Lower lobe of right lung (tissue), 2 donors: ENCODE results near the gene IBTK. TPM values are rescaled to one million over a fixed set of nuclear protein-coding genes. Genes with fewer than 3 reads are reported as not detected.
"Not testable (repeated sequence)": the region's sequence is repeated elsewhere in the genome, so short reads cannot be mapped to it uniquely, and the experiment has no call there.

Source experiments
- ATAC-seq, 2 donors: fragments of 200-7000 bp; cut with Tn5 transposase; one replicate each; pipeline ENCODE4 v1.9.1; 2020 to 2022; ENCODE audit warnings: mild to moderate bottlenecking in 2 of 2, moderate library complexity in 2 of 2
- DNase-seq: peaks from one replicate; pipeline ENCODE4 v3.0.0-alpha.2; 2020
- H3K27ac ChIP-seq: fragments of 200-600 bp; one replicate; pipeline ENCODE4 v1.8.0; 2022
- H3K27me3 ChIP-seq: fragments of 200-600 bp; one replicate; pipeline ENCODE4 v1.8.0; 2022; ENCODE audit warnings: low read depth
- H3K36me3 ChIP-seq: fragments of 200-600 bp; one replicate; pipeline ENCODE4 v1.8.0; 2022; ENCODE audit warnings: mild to moderate bottlenecking
- H3K4me1 ChIP-seq: fragments of 200-600 bp; one replicate; pipeline ENCODE4 v1.8.0; 2022
- H3K4me3 ChIP-seq: fragments of 200-600 bp; one replicate; pipeline ENCODE4 v1.8.0; 2022; ENCODE audit warnings: mild to moderate bottlenecking
- H3K9me3 ChIP-seq: fragments of 200-600 bp; one replicate; pipeline ENCODE4 v1.8.0; 2022
- intact Hi-C: fragments of 100-400 bp; cut with DNase I; formaldehyde crosslinking; loops from one replicate; pipeline ENCODE4 v1.11.0; 2022
- total RNA-seq: library from RNA; stranded (reverse); fragmentation: NEBNext Ultra II Directional; extraction: Animal tissue kit (Norgen Biotek cat#: 25700); gene quantifications from one replicate; pipeline ENCODE4 v1.2.1, GENCODE V29; 2021
- TF ChIP-seq, protein P1 (sequence below): fragments of 200-600 bp; IDR thresholded peaks from one replicate; pipeline ENCODE4 v1.8.0; 2022; ENCODE audit warnings: antibody characterized with exemption, mild to moderate bottlenecking
- donor health status: DM: no; HTN: yes; CAD: no; lungs with severe emphysema.

Gene IBTK
- total RNA-seq, 1 donor from 2014 or later, result 27.4 TPM

DNA sequence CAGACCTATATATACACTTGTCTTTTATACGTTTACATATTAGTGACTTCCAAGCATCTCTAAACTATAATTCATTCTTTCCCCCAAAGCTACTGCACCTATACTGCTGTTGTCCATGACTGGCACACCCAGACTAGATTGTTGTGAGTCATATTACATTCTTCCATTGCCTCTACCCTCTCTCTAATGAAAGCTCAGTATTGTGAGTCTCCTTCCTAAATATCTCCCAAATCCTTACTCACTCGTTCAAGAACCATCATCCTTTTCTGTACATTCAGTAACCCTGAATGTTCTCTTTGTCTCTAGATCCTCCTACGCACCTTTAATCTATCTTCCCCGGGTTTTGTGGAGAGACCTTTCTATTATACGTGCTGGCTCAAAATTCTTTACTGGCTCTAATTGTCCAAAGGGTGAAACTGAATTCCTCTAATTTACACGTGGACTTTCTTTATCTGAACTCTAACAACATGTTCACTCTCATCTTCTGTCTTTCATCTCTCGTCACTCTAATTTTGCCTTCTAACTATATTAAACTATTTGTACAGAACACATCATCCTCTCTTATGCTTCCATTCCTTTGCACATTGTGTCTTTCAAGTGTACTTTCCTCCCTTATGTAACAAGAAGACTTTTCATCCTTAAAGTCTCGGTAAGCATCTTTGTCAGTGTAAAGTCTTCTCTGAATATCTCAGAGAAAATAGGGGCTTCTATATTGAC, 109.3 kb downstream of the IBTK start:
- Histone ChIP-seq H3K4me3 (no peak overlapping the region), H3K36me3 (no peaks in the 10 kb centered on the region), H3K9me3 (no peaks in the 10 kb centered on the region), H3K4me1 (no peaks in the 10 kb centered on the region), H3K27ac (no peak overlapping the region), H3K27me3 (no peaks in the 10 kb centered on the region)
- DNase-seq (no peak), ATAC-seq (no peak)
- TF ChIP-seq, protein P1, sequence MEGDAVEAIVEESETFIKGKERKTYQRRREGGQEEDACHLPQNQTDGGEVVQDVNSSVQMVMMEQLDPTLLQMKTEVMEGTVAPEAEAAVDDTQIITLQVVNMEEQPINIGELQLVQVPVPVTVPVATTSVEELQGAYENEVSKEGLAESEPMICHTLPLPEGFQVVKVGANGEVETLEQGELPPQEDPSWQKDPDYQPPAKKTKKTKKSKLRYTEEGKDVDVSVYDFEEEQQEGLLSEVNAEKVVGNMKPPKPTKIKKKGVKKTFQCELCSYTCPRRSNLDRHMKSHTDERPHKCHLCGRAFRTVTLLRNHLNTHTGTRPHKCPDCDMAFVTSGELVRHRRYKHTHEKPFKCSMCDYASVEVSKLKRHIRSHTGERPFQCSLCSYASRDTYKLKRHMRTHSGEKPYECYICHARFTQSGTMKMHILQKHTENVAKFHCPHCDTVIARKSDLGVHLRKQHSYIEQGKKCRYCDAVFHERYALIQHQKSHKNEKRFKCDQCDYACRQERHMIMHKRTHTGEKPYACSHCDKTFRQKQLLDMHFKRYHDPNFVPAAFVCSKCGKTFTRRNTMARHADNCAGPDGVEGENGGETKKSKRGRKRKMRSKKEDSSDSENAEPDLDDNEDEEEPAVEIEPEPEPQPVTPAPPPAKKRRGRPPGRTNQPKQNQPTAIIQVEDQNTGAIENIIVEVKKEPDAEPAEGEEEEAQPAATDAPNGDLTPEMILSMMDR, result no peak
- intact Hi-C loops, result no loop called here

DNA sequence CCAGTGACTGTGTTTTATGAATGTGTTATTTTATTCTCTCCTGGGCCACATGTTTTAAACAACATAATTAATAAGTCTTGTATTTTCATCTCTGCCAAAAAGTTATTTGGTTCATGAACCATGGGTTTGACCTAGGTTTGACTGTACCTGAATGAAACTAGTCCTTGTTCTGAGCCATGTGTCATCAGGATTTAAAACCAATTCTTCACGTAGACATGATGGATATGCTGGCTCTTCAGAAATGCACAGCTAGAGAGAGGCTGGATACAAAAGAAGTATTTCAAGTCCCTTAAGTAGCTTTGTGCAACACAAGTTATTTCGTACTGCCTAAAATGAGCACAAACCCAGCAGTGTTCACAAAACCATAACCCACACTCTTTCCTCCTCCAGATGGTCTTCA, 116.1 kb downstream of the IBTK start:
- Histone ChIP-seq H3K4me1 (no peaks in the 10 kb centered on the region), H3K36me3 (no peaks in the 10 kb centered on the region), H3K4me3 (no peak overlapping the region), H3K27me3 (no peaks in the 10 kb centered on the region), H3K9me3 (no peaks in the 10 kb centered on the region), H3K27ac (no peak overlapping the region)
- intact Hi-C loops, result no loop called here
- no peak for DNase-seq
- TF ChIP-seq, protein P1, result no peak
- ATAC-seq, result no peak

- Histone ChIP-seq H3K27ac (no peak overlapping the region), H3K27me3 (no peaks in the 10 kb centered on the region), H3K4me1 (no peaks in the 10 kb centered on the region), H3K9me3 (no peaks in the 10 kb centered on the region), H3K4me3 (no peak overlapping the region), H3K36me3 (no peaks in the 10 kb centered on the region)
- intact Hi-C loops, result no loop called here
- TF ChIP-seq, protein P1, result no peak
- ATAC-seq (no peak), DNase-seq (no peak)
Measured at GRCh38 chr6:82129797-82130196, 117.7 kb downstream of the IBTK start.

DNA sequence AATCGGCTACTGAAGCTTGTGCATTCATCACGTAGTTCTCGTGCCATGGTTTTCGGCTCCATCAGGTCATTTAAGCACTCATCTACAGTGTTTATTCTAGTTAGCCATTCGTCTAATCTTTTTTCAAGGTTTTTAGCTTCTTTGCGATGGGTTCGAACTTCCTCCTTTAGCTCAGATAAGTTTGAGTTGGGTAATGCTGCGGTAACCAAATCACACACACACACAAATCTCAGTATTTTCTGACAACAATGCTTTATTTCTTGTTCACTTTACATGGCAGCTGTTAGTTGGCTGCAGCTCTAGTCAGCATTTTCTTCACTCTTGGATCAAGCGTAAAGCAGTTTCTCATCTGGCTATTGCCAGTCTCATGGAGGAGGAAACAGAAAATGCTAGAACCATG, 118.6 kb downstream of the IBTK start:
- intact Hi-C loops, H3K4me1 ChIP-seq, H3K36me3 ChIP-seq, H3K9me3 ChIP-seq, H3K4me3 ChIP-seq, H3K27ac ChIP-seq, ATAC-seq, DNase-seq, H3K27me3 ChIP-seq: not testable (repeated sequence)

- no peak for DNase-seq
- Histone ChIP-seq H3K4me3 (no peak overlapping the region), H3K4me1 (no peaks in the 10 kb centered on the region), H3K36me3 (no peaks in the 10 kb centered on the region), H3K27me3 (no peaks in the 10 kb centered on the region), H3K27ac (no peak overlapping the region), H3K9me3 (no peaks in the 10 kb centered on the region)
- TF ChIP-seq, protein P1, result no peak
- ATAC-seq, result no peak
- intact Hi-C loops, result no loop called here
Measured at GRCh38 chr6:82123632-82124031, 123.9 kb downstream of the IBTK start.

Other genes with a start within 250 kb of the IBTK start
- gene TPBG, start 116.1 kb upstream of the IBTK start, total RNA-seq, result 10.8 TPM